ENCODE data around the gene MAGEB3.
A peak's percentile ranks its signal among the peaks of the same experiment; 100 is the strongest.

The MAGEB3 gene

DNA sequence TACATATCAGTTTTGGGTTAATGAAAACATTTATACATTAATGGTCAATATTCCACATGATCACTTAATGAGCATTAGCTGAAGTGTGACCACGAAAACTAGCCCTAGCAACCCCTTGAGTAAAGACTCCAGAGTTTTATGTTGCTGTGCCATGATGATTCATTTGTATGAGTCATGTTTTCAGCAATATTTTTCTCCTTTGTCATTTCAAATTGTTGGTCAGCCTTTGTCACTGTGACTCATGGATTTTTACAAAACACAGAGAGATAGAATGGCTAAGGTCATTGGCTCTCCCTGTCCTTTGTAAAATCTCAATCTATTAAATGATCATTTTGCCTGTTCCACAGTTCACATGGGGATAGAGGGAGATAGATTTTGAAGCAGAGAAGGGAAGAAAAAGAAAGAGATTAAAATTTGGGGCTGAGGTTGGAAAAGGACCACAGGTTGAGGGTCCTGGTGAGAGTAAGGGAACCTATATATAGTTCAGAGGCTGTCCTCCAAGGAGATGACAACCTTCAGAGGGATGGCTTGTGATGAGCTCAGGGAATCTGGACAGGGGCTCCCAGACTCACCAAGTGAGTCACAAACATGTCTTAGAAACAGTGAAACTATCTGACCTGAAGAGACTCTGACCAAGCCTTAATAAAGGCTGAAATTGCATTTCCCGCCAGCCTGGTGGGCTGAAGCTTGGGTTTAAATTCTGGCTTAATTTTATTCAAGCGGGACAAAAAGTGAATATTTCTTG lies 53.2 kb downstream of the MAGEB3 start:
- ChIA-PET CTCF (interaction anchor here (1.0 to 1.3 kb wide), 2 partner anchors 9 to 10 kb away, joined by 3 read pairs; no protein-coding TSS in a partner anchor), POLR2A (no interaction called here)
- peak; percentile 36 for DNase-seq (ENCODE audit: low read depth, low spot score)

More for the DNA sequence above, 53.2 kb downstream of the MAGEB3 start:
- no peak overlapping the region for H3K4me3 ChIP-seq (ENCODE audit: low read depth, low read length)
- TF ChIP-seq, protein P1, sequence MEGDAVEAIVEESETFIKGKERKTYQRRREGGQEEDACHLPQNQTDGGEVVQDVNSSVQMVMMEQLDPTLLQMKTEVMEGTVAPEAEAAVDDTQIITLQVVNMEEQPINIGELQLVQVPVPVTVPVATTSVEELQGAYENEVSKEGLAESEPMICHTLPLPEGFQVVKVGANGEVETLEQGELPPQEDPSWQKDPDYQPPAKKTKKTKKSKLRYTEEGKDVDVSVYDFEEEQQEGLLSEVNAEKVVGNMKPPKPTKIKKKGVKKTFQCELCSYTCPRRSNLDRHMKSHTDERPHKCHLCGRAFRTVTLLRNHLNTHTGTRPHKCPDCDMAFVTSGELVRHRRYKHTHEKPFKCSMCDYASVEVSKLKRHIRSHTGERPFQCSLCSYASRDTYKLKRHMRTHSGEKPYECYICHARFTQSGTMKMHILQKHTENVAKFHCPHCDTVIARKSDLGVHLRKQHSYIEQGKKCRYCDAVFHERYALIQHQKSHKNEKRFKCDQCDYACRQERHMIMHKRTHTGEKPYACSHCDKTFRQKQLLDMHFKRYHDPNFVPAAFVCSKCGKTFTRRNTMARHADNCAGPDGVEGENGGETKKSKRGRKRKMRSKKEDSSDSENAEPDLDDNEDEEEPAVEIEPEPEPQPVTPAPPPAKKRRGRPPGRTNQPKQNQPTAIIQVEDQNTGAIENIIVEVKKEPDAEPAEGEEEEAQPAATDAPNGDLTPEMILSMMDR (IDR thresholded peaks at IDR 0.05; ENCODE audit: insufficient read depth, low read length, missing control alignments) = no peak

Measured in AG04449 (cell line).